GM12878 (cell line): Measurements from ENCODE around the gene MAD1L1. TPM values are rescaled to one million over a fixed set of nuclear protein-coding genes. Genes with fewer than 3 reads are reported as not detected.

Source experiments
- ATAC-seq: fragments of 200-7000 bp; cut with Tn5 transposase; 3 replicates; pipeline ENCODE4 v1.9.1; 2020; ENCODE audit warnings: mild to moderate bottlenecking, moderate library complexity
- BruUV-seq: library from RNA; stranded (reverse); fragments of 400-500 nt; replicated peaks from 2 replicates; lab custom pipeline; 2021; lab: Mats Ljungman, UMichigan
- CTCF ChIA-PET: fragments of 300-600 bp; sonication (Branson Sonifier 250); formaldehyde crosslinking; extraction: SDS; loops from one replicate; lab custom pipeline; 2021; ENCODE audit warnings: inconsistent platforms; lab: Yijun Ruan, JAX
- POLR2A ChIA-PET: fragments of 350-600 bp; formaldehyde crosslinking; extraction: SDS; loops from one replicate; lab custom pipeline; 2021; ENCODE audit warnings: inconsistent platforms; lab: Charles Lee
- RAD21 ChIA-PET: fragments of 300-600 bp; sonication (Branson Sonifier 250); formaldehyde crosslinking; loops from one replicate; lab custom pipeline; 2023; ENCODE audit warnings: antibody characterized with exemption; ENCODE audit not compliant: unreplicated experiment; lab: Charles Lee
- SMC1A ChIA-PET: fragments of 300-600 bp; sonication (Branson Sonifier 250); formaldehyde crosslinking; loops from one replicate; lab custom pipeline; 2023; ENCODE audit not compliant: unreplicated experiment, uncharacterized antibody; lab: Charles Lee
- DNase-seq: peaks from one replicate; pipeline ENCODE4 v3.0.0-alpha.2; 2011; ENCODE audit warnings: low read depth, low spot score
- FAIRE-seq: peaks from 3 replicates; lab custom pipeline; 2011; peaks lifted over from hg19 to GRCh38; lab: Jason Lieb, UNC
- H2AFZ ChIP-seq: 2 replicates; pipeline ENCODE4 v1.6.0; 2011; ENCODE audit warnings: low read depth, low read length, control low read depth; ENCODE audit not compliant: control insufficient read depth
- H3K27ac ChIP-seq: 2 replicates; pipeline ENCODE4 v1.5.1; 2011; ENCODE audit warnings: control low read depth; ENCODE audit not compliant: control insufficient read depth, insufficient read depth
- H3K27me3 ChIP-seq, 2 experiments: replicated peaks in 1 of 2; 2 replicates each; pipeline versions ENCODE4 v1.6.0 to v1.6.1; 2011; ENCODE audit warnings: low read length in 1 of 2; ENCODE audit not compliant: control insufficient read depth in 2 of 2, insufficient read depth in 2 of 2
- H3K36me3 ChIP-seq, 2 experiments: 2 replicates each; pipeline ENCODE4 v1.5.1; 2011; ENCODE audit warnings: low read length in 1 of 2; ENCODE audit not compliant: control insufficient read depth in 2 of 2, insufficient read depth in 2 of 2
- H3K4me1 ChIP-seq: 2 replicates; pipeline ENCODE4 v1.6.1; 2011; ENCODE audit warnings: mild to moderate bottlenecking, low read length, moderate library complexity, mixed read lengths; ENCODE audit not compliant: control insufficient read depth, insufficient read depth
- H3K4me2 ChIP-seq: 2 replicates; pipeline ENCODE4 v1.6.0; 2011; ENCODE audit warnings: control low read depth; ENCODE audit not compliant: control insufficient read depth, insufficient read depth
- H3K4me3 ChIP-seq: fragments of 200-600 bp; sonication (generic); 2 replicates; pipeline ENCODE4 v1.5.1; 2016
- H3K79me2 ChIP-seq: 2 replicates; pipeline ENCODE4 v1.6.0; 2011; ENCODE audit warnings: low read length; ENCODE audit not compliant: control insufficient read depth, insufficient read depth
- H3K9ac ChIP-seq: 2 replicates; pipeline ENCODE4 v1.8.0; 2011; ENCODE audit warnings: low read length, control low read depth, mixed read lengths; ENCODE audit not compliant: control insufficient read depth, insufficient read depth
- H3K9me3 ChIP-seq: replicated peaks from 3 replicates; pipeline ENCODE4 v1.5.1; 2011; ENCODE audit warnings: mild to moderate bottlenecking, low read length; ENCODE audit not compliant: control insufficient read depth, insufficient read depth
- H4K20me1 ChIP-seq: 2 replicates; pipeline ENCODE4 v1.6.0; 2011; ENCODE audit not compliant: control insufficient read depth, insufficient read depth
- GATAD2B ChIP-seq: fragments of 450-650 bp; conservative IDR thresholded peaks from 2 replicates; pipeline ENCODE4 v1.6.1; 2017; ENCODE audit warnings: low read depth, mild to moderate bottlenecking, moderate library complexity
- SMARCA5 ChIP-seq: fragments of 450-650 bp; IDR thresholded peaks from 2 replicates; pipeline ENCODE4 v1.6.1; 2017; ENCODE audit warnings: mild to moderate bottlenecking
- SREBF2 ChIP-seq: IDR thresholded peaks from 2 replicates; pipeline ENCODE4 v1.6.1; 2012; ENCODE audit warnings: mild to moderate bottlenecking, low read length
- WGBS: methylation state at CpG from one replicate; pipeline ENCODE4 v1.1.6; 2016; ENCODE audit warnings: low lambda C conversion rate; ENCODE audit not compliant: insufficient replicate concordance, insufficient coverage; ENCODE audit errors: missing lambda C conversion rate; 5-methylcytosine and 5-hydroxymethylcytosine counted together
- in situ Hi-C: fragments of 300-500 bp; cut with MboI; formaldehyde crosslinking; loops from 9 replicates; pipeline ENCODE4 v1.14.3; 2018; ENCODE audit warnings: mixed read lengths
- intact Hi-C: fragments of 100-400 bp; cut with micrococcal nuclease; formaldehyde crosslinking; loops from one replicate; pipeline ENCODE4 v1.14.2; 2022; ENCODE audit not compliant: unreplicated experiment
- polyA plus RNA-seq, 11 experiments: library from polyadenylated mRNA; depleted of rRNA in 4 of 11; unstranded in 6 of 11; stranded (reverse) in 5 of 11; fragments of >200 nt; fragmentation: Nextera tagmentation in 4 of 11; fragmentation: Illumina TruSeq in 1 of 11; extraction: Ambion mirVana in 4 of 11; extraction: Trizol in 1 of 11; gene quantifications; 1 replicate in 1 of 11; 2 replicates in 10 of 11; pipeline versions ENCODE4 v1.2.1 to v1.2.3, GENCODE V29; 2011 to 2016; ENCODE audit warnings: inconsistent platforms in 2 of 11, missing spikeins in 2 of 11, low read depth in 1 of 11
- total RNA-seq, 4 experiments: library from RNA; depleted of rRNA in 3 of 4; stranded (reverse); fragments of >200 nt in 3 of 4; fragmentation: Illumina TruSeq in 1 of 4; extraction: Trizol in 1 of 4; gene quantifications; 2 replicates each; pipeline versions ENCODE4 v1.2.1 to v1.2.3, GENCODE V29; 2013 to 2021
- TF ChIP-seq, protein P1 (sequence below): fragments of 450-650 bp; IDR thresholded peaks from 2 replicates; pipeline ENCODE4 v1.6.1; 2018; ENCODE audit warnings: mild to moderate bottlenecking, low read depth, moderate library complexity; ENCODE audit not compliant: partially characterized antibody
- TF ChIP-seq, protein P2 (sequence below): IDR thresholded peaks from 2 replicates; pipeline ENCODE4 v1.6.1; 2012; ENCODE audit warnings: low read depth, low read length, improper control_type of control experiment
- TF ChIP-seq, protein P3 (sequence below): IDR thresholded peaks from 2 replicates; pipeline ENCODE4 v1.6.1; 2012; ENCODE audit warnings: low read depth, low read length, improper control_type of control experiment

Gene MAD1L1
- total and polyA plus RNA-seq, 10 of the 15 experiments (the other 5 are each of a cell fraction or from before 2014, with no cell fraction given) = 2.2 to 76.8 (median 38.3) TPM

DNA sequence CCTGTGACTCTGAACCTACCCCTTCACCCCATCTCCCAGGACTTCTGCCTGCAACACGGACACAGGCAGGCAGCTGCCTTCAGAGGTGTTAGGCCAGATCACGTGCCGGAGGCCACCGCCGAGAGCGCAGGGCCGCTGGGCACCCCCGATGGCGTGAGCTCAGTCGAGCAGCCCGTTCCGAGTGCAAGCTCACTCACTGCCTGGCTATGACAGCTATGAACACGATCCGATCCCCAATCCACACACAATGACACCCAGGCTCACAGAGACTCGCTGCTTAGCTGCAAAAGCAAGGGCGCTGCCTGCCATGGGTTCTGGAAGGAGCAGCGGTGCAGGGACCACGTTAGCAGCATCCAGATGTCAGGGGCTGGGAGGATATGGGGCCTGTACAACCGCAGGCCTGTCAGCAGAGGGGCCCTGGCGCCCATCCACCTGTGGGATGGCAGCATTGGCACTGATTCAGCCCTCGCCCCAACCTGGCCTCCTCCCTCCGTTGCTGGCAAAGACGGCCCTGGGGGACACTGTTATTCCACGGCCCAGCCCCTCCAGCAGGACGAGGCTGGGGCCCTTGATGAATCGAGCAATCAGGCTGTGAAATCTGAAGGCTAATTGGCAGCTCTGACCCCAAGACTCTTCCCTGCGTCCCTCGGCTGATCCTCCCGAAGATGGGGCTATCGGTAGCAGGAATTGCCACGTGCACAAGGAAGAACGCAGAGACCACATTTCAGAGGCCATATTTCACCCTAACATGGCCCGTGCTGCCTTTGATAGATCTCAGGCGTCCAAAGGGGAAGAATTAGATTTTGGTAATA, 332.6 kb downstream of the MAD1L1 start:
- Histone ChIP-seq H3K4me2 (no peak overlapping the region), H3K27ac (no peak overlapping the region), H3K79me2 (no peaks in the 10 kb centered on the region), H3K27me3 (no peaks in the 10 kb centered on the region), H4K20me1 (no peaks in the 10 kb centered on the region), H3K4me3 (no peak overlapping the region), H2AFZ (no peak overlapping the region), H3K36me3 (peaks cover 0 to 6% of the 10 kb centered on the region in 2 experiments; a peak in 2 of 4 replicates), H3K4me1 (no peaks in the 10 kb centered on the region), H3K9me3 (no peaks in the 10 kb centered on the region), H3K9ac (no peak overlapping the region)
- POLR2A ChIA-PET = no interaction called here
- no peak for FAIRE-seq
- SMC1A ChIA-PET = no interaction called here
- WGBS = 91% methylated on average over 34 of the region's 34 CpGs
- no peak for ATAC-seq
- CTCF ChIA-PET = no interaction called here
- in situ Hi-C loops = no loop called here
- RAD21 ChIA-PET = no interaction called here
- DNase-seq = no peak
- BruUV-seq = no TSS peak
- TF ChIP-seq GATAD2B (no peak), SREBF2 (no peak), SMARCA5 (no peak)
- TF ChIP-seq, protein P1, sequence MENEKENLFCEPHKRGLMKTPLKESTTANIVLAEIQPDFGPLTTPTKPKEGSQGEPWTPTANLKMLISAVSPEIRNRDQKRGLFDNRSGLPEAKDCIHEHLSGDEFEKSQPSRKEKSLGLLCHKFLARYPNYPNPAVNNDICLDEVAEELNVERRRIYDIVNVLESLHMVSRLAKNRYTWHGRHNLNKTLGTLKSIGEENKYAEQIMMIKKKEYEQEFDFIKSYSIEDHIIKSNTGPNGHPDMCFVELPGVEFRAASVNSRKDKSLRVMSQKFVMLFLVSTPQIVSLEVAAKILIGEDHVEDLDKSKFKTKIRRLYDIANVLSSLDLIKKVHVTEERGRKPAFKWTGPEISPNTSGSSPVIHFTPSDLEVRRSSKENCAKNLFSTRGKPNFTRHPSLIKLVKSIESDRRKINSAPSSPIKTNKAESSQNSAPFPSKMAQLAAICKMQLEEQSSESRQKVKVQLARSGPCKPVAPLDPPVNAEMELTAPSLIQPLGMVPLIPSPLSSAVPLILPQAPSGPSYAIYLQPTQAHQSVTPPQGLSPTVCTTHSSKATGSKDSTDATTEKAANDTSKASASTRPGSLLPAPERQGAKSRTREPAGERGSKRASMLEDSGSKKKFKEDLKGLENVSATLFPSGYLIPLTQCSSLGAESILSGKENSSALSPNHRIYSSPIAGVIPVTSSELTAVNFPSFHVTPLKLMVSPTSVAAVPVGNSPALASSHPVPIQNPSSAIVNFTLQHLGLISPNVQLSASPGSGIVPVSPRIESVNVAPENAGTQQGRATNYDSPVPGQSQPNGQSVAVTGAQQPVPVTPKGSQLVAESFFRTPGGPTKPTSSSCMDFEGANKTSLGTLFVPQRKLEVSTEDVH = no peak
- TF ChIP-seq, protein P2, sequence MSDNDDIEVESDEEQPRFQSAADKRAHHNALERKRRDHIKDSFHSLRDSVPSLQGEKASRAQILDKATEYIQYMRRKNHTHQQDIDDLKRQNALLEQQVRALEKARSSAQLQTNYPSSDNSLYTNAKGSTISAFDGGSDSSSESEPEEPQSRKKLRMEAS = no peak
- TF ChIP-seq, protein P3, sequence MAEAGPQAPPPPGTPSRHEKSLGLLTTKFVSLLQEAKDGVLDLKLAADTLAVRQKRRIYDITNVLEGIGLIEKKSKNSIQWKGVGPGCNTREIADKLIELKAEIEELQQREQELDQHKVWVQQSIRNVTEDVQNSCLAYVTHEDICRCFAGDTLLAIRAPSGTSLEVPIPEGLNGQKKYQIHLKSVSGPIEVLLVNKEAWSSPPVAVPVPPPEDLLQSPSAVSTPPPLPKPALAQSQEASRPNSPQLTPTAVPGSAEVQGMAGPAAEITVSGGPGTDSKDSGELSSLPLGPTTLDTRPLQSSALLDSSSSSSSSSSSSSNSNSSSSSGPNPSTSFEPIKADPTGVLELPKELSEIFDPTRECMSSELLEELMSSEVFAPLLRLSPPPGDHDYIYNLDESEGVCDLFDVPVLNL = no peak
- intact Hi-C loops = no loop called here
